Ecto neural progenitor cell (in vitro differentiated cells): Measurements from ENCODE around the gene MTMR4.
A peak's percentile ranks its signal among the peaks of the same experiment; 100 is the strongest.
"Not testable (repeated sequence)": the region's sequence is repeated elsewhere in the genome, so short reads cannot be mapped to it uniquely, and the experiment has no call there.

Experiments
- DNase-seq: peaks from one replicate; pipeline ENCODE4 v3.0.0-alpha.2; 2018; ENCODE audit warnings: low spot score

MTMR4 gene

GRCh38 chr17:58525239-58525638 lies 10.8 kb upstream of the MTMR4 start:
- no peak for DNase-seq

- DNase-seq: no peak
Measured at GRCh38 chr17:58521680-58522079, 7.2 kb upstream of the MTMR4 start.

GRCh38 chr17:58520843-58521430 lies 6.5 kb upstream of the MTMR4 start:
- DNase-seq: no peak

GRCh38 chr17:58517928-58518609 lies 3.6 kb upstream of the MTMR4 start:
- DNase-seq: peak; percentile 100

- no peak for DNase-seq
Measured at GRCh38 chr17:58517378-58517927, 3.0 kb upstream of the MTMR4 start.

GRCh38 chr17:58516644-58517377 lies 2.4 kb upstream of the MTMR4 start:
- DNase-seq: peak; percentile 58

GRCh38 chr17:58515286-58515685 lies 848 bp upstream of the MTMR4 start:
- no peak for DNase-seq

- DNase-seq: no peak
Measured at GRCh38 chr17:58514770-58515157, 326 bp upstream of the MTMR4 start.

- DNase-seq: no peak
Measured at GRCh38 chr17:58513267-58513964, 1.0 kb downstream of the MTMR4 start.

- DNase-seq: no peak
Measured at GRCh38 chr17:58510075-58510474, 4.4 kb downstream of the MTMR4 start.

- DNase-seq: no peak
Measured at GRCh38 chr17:58508341-58509067, 5.9 kb downstream of the MTMR4 start.

- DNase-seq: no peak
Measured at GRCh38 chr17:58507123-58507634, 7.3 kb downstream of the MTMR4 start.

GRCh38 chr17:58506354-58507080 lies 7.9 kb downstream of the MTMR4 start:
- no peak for DNase-seq

- DNase-seq: no peak
Measured at GRCh38 chr17:58504826-58505351, 9.5 kb downstream of the MTMR4 start.

- no peak for DNase-seq
Measured at GRCh38 chr17:58503866-58504265, 10.6 kb downstream of the MTMR4 start.

- not testable (repeated sequence) for DNase-seq
Measured at GRCh38 chr17:58503134-58503533, 11.3 kb downstream of the MTMR4 start.

- DNase-seq: no peak
Measured at GRCh38 chr17:58501451-58501850, 13.0 kb downstream of the MTMR4 start.

- no peak for DNase-seq
Measured at GRCh38 chr17:58498177-58498828, 16.1 kb downstream of the MTMR4 start.

GRCh38 chr17:58493506-58493905 lies 20.9 kb downstream of the MTMR4 start:
- no peak for DNase-seq
